SK-N-MC (cell line): Measurements from ENCODE around the gene PRXL2A.

Experiments used
- DNase-seq: peaks from one replicate; pipeline ENCODE4 v3.0.0-alpha.2; 2011; ENCODE audit warnings: low read depth, low spot score
- H3K27ac ChIP-seq: fragments of 200-600 bp; sonication (generic); 2 replicates; pipeline ENCODE4 v1.5.1; 2016; ENCODE audit warnings: mixed run types
- H3K36me3 ChIP-seq: fragments of 200-600 bp; sonication (generic); 2 replicates; pipeline ENCODE4 v1.6.1; 2017; ENCODE audit warnings: antibody characterized with exemption, low read length, mixed read lengths; ENCODE audit not compliant: insufficient read depth
- H3K4me3 ChIP-seq: fragments of 200-600 bp; sonication (generic); 2 replicates; pipeline ENCODE4 v1.5.1; 2016
- H3K9ac ChIP-seq: fragments of 200-600 bp; sonication (generic); 2 replicates; pipeline ENCODE4 v1.8.0; 2017; ENCODE audit warnings: mixed run types, mixed read lengths; ENCODE audit not compliant: insufficient read length
- H3K9me3 ChIP-seq: fragments of 200-600 bp; sonication (generic); 2 replicates; pipeline ENCODE4 v1.6.1; 2017; ENCODE audit warnings: low read depth, mild to moderate bottlenecking, antibody characterized with exemption, low read length, moderate library complexity, mixed read lengths
- EZH2 ChIP-seq: fragments of 200-600 bp; sonication (generic); IDR thresholded peaks from one replicate; pipeline ENCODE4 v1.6.1; 2017; ENCODE audit warnings: antibody characterized with exemption
- FOXP2 ChIP-seq: optimal IDR thresholded peaks from 2 replicates; pipeline ENCODE3; 2011; ENCODE audit warnings: mild to moderate bottlenecking, moderate library complexity; ENCODE audit not compliant: insufficient read depth; ENCODE audit errors: extremely low read length, control extremely low read depth
- POLR2AphosphoS5 ChIP-seq: IDR thresholded peaks from 2 replicates; pipeline ENCODE4 v1.6.1; 2012; ENCODE audit warnings: mild to moderate bottlenecking, low read depth, low read length, borderline replicate concordance

Gene PRXL2A

GRCh38 chr10:80453842-80454512 lies 45.6 kb downstream of the PRXL2A start, which contains the start of gene TSPAN14:
TSS of gene TSPAN14 (plus strand) at chr10:80454310. CDS start at chr10:80489234, 34,924 bp downstream.
- TF ChIP-seq EZH2 = no peak
- TF ChIP-seq POLR2AphosphoS5 = peak; percentile 1; the same call in 1 of the 2 replicates
- no peaks in the 10 kb centered on the region for H3K9me3 ChIP-seq

GRCh38 chr10:80454513-80455460 lies 46.4 kb downstream of the PRXL2A start:
- peak overlapping the region; percentile 67 for H3K27ac ChIP-seq
- no peaks in the 10 kb centered on the region for H3K9me3 ChIP-seq
- TF ChIP-seq POLR2AphosphoS5 = no peak
- TF ChIP-seq EZH2 = no peak
- TF ChIP-seq FOXP2 = no peak
- H3K36me3 ChIP-seq = no peaks in the 10 kb centered on the region
- peak overlapping the region; percentile 81 for H3K9ac ChIP-seq
- DNase-seq = no peak
- peak overlapping the region; percentile 79 for H3K4me3 ChIP-seq

More at GRCh38 chr10:80453842-80454512, 45.6 kb downstream of the PRXL2A start, which contains the start of gene TSPAN14:
- no peak for DNase-seq
- H3K27ac ChIP-seq = peak within 1 kb of the TSS; percentile 67
- peak within 1 kb of the TSS; percentile 81 for H3K9ac ChIP-seq
- peak within 1 kb of the TSS; percentile 79 for H3K4me3 ChIP-seq
- no peaks in the 10 kb centered on the region for H3K36me3 ChIP-seq

- peak overlapping the region; percentile 81 for H3K9ac ChIP-seq
- no peaks in the 10 kb centered on the region for H3K9me3 ChIP-seq
- TF ChIP-seq POLR2AphosphoS5 (no peak), EZH2 (no peak), FOXP2 (no peak)
- H3K4me3 ChIP-seq = peak overlapping the region; percentile 79
- no peaks in the 10 kb centered on the region for H3K36me3 ChIP-seq
- no peak for DNase-seq
- no peak overlapping the region for H3K27ac ChIP-seq
Observed at GRCh38 chr10:80455461-80456349, 47.4 kb downstream of the PRXL2A start.

- Histone ChIP-seq H3K4me3 (no peak overlapping the region), H3K9me3 (no peaks in the 10 kb centered on the region), H3K9ac (no peak overlapping the region), H3K27ac (no peak overlapping the region), H3K36me3 (no peaks in the 10 kb centered on the region)
- TF ChIP-seq POLR2AphosphoS5 (no peak), FOXP2 (no peak), EZH2 (no peak)
- no peak for DNase-seq
Observed at GRCh38 chr10:80457554-80458262, 49.4 kb downstream of the PRXL2A start.

- no peak overlapping the region for H3K9ac ChIP-seq
- no peak overlapping the region for H3K27ac ChIP-seq
- TF ChIP-seq EZH2 (no peak), FOXP2 (no peak), POLR2AphosphoS5 (no peak)
- H3K36me3 ChIP-seq = no peaks in the 10 kb centered on the region
- no peaks in the 10 kb centered on the region for H3K9me3 ChIP-seq
- H3K4me3 ChIP-seq = no peak overlapping the region
- DNase-seq = no peak
Observed at GRCh38 chr10:80458263-80458625, 49.9 kb downstream of the PRXL2A start.

GRCh38 chr10:80458638-80459037 lies 50.3 kb downstream of the PRXL2A start:
- Histone ChIP-seq H3K9me3 (no peaks in the 10 kb centered on the region), H3K9ac (no peak overlapping the region), H3K27ac (no peak overlapping the region), H3K4me3 (no peak overlapping the region; the same call in 1 of the 2 replicates), H3K36me3 (no peaks in the 10 kb centered on the region)
- TF ChIP-seq FOXP2 = no peak
- TF ChIP-seq POLR2AphosphoS5 = no peak
- TF ChIP-seq EZH2 = no peak
- no peak for DNase-seq

- H3K4me3 ChIP-seq = no peak overlapping the region; the same call in 1 of the 2 replicates
- TF ChIP-seq EZH2 (no peak), FOXP2 (no peak), POLR2AphosphoS5 (no peak)
- H3K9me3 ChIP-seq = no peaks in the 10 kb centered on the region
- H3K27ac ChIP-seq = no peak overlapping the region
- DNase-seq = no peak
- no peaks in the 10 kb centered on the region for H3K36me3 ChIP-seq
- H3K9ac ChIP-seq = no peak overlapping the region
Observed at GRCh38 chr10:80459047-80459865, 50.9 kb downstream of the PRXL2A start.
